Pancreas (tissue), 10 donors: Measurements from ENCODE around the gene ATXN2L. TPM values are rescaled to one million over a fixed set of nuclear protein-coding genes. Genes with fewer than 3 reads are reported as not detected.
"Not testable (repeated sequence)": the region's sequence is repeated elsewhere in the genome, so short reads cannot be mapped to it uniquely, and the experiment has no call there.

ENCODE experiments used
- ATAC-seq, 4 donors: fragments of 200-7000 bp; cut with Tn5 transposase; one replicate each; pipeline versions ENCODE4 v1.8.0 to v1.9.1; 2020; ENCODE audit warnings: mild to moderate bottlenecking in 4 of 4, moderate library complexity in 4 of 4
- DNase-seq, 6 donors: peaks; one replicate each; pipeline ENCODE4 v3.0.0-alpha.2; 2020
- FAIRE-seq: peaks from 2 replicates; lab custom pipeline; 2012; peaks lifted over from hg19 to GRCh38; lab: Jason Lieb, UNC
- H3K27ac ChIP-seq, 4 donors: fragments of 200-600 bp; sonication (generic); 1 replicate in 3 of 4; 2 replicates in 1 of 4; pipeline versions ENCODE4 v1.5.0 to v1.8.0; 2020
- H3K27me3 ChIP-seq, 4 donors: fragments of 200-600 bp; one replicate each; pipeline ENCODE4 v1.8.0; 2021
- H3K36me3 ChIP-seq, 3 donors: fragments of 200-600 bp; sonication (generic) in 1 of 3; one replicate each; pipeline versions ENCODE4 v1.5.0 to v1.8.0; 2020 to 2021
- H3K4me1 ChIP-seq, 3 donors: fragments of 200-600 bp; one replicate each; pipeline ENCODE4 v1.8.0; 2021
- H3K4me3 ChIP-seq, 4 donors: fragments of 200-600 bp; sonication (generic) in 2 of 4; one replicate each; pipeline versions ENCODE4 v1.5.0 to v1.8.0; 2020 to 2021
- H3K9me3 ChIP-seq, 4 donors: fragments of 200-600 bp; one replicate each; pipeline ENCODE4 v1.8.0; 2021
- WGBS, 2 donors: extraction: QIAGEN DNeasy Blood & Tissue Kit; methylation state at CpG; one replicate each; pipeline ENCODE4 v1.1.7; 2013; 5-methylcytosine and 5-hydroxymethylcytosine counted together
- intact Hi-C, 3 donors: fragments of 100-400 bp; cut with DNase I; formaldehyde crosslinking; loops; one replicate each; pipeline versions ENCODE4 v1.11.1 to v1.14.2; 2022
- polyA plus RNA-seq, 2 donors: library from polyadenylated mRNA; stranded (reverse); fragments of 200-250 nt; gene quantifications; one replicate each; pipeline ENCODE4 v1.2.3, GENCODE V29; 2013
- total RNA-seq, 6 donors: library from RNA; stranded (reverse); fragmentation: NEBNext Ultra II Directional in 4 of 6; extraction: Animal tissue kit (Norgen Biotek cat#: 25700) in 4 of 6; gene quantifications; one replicate each; pipeline versions ENCODE4 v1.2.1 to v1.2.4, GENCODE V29; 2021 to 2023
- TF ChIP-seq, protein P1 (sequence below), 4 donors: fragments of 200-600 bp; sonication (generic) in 3 of 4; IDR thresholded peaks; one replicate each; pipeline versions ENCODE4 v1.5.0 to v1.8.0; 2021; ENCODE audit warnings: antibody characterized with exemption in 4 of 4
- donor health status: healthy with polysubstance abuse.
- donor health status: DM: no; HTN: no; CAD: no; lungs with moderate emphysema.
- donor health status: DM: no; HTN: no; CAD: no.
- donor health status: control.
- donor health status: control.
- donor health status: Bipolar disorder and iron deficiency.
- donor health status: DM: yes; HTN: yes; CAD: no.
- donor health status: DM: no; HTN: no; CAD: no.
- donor health status: DM: no; HTN: no; CAD: no.
- donor health status: DM: yes; HTN: yes; CAD: no.

The ATXN2L gene
- total and polyA plus RNA-seq, 8 donors: 40.3 to 116 (median 60.0) TPM

DNA sequence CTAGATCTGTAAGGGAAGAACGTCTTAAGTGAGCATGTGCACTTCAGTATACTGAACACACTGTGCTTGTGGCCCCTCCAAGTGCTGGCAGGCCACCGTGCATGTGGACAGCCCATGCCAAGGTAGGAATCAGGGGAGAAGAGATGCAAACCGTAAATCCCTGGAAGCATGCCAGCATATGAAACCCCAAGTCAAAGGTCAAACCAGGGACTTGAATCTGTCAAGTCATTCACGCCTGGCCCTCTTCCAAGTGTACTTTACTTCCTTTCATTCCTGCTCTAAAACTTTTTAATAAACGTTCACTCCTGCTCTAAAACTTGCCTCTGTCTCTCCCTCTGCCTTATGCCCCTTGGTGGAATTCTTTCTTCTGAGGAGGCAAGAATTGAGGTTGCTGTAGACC lies 2.8 kb upstream of the ATXN2L start:
- 81 to 83% methylated on average over 5 of the region's 5 CpGs for WGBS, 2 donors
- no peak overlapping the region for H3K27ac ChIP-seq
- no peaks in the 10 kb centered on the region for H3K9me3 ChIP-seq

DNA sequence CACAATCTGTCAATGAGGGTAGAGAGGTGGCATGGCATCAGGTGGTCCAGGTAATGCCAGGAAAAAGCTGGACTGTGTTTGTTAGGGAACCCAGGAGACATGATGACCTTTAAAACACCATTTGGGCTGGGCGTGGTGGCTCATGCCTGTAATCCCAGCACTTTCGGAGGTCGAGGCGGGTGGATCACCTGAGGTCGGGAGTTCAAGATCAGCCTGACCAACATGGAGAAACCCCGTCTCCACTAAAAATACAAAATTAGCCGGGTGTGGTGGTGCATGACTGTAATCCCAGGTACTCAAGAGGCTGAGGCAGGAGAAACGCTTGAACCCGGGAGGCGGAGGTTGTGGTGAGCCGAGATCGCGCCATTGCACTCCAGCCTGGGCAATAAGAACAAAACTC lies 2.3 kb upstream of the ATXN2L start:
- H3K4me3 ChIP-seq, H3K36me3 ChIP-seq, DNase-seq, intact Hi-C loops, H3K27ac ChIP-seq, H3K27me3 ChIP-seq, FAIRE-seq, ATAC-seq, H3K9me3 ChIP-seq: not testable (repeated sequence)
- peaks cover 0 to 15% (median 13%) of the 10 kb centered on the region in 3 donors for H3K4me1 ChIP-seq
- 93 to 96% methylated on average over 13 of the region's 13 CpGs for WGBS, 2 donors

More for the DNA sequence above, 2.8 kb upstream of the ATXN2L start:
- no peaks in the 10 kb centered on the region for H3K36me3 ChIP-seq
- FAIRE-seq (no peak), DNase-seq (no peak), ATAC-seq (no peak)
- H3K4me1 ChIP-seq: peaks cover 0 to 10% (median 9%) of the 10 kb centered on the region in 3 donors
- TF ChIP-seq, protein P1, sequence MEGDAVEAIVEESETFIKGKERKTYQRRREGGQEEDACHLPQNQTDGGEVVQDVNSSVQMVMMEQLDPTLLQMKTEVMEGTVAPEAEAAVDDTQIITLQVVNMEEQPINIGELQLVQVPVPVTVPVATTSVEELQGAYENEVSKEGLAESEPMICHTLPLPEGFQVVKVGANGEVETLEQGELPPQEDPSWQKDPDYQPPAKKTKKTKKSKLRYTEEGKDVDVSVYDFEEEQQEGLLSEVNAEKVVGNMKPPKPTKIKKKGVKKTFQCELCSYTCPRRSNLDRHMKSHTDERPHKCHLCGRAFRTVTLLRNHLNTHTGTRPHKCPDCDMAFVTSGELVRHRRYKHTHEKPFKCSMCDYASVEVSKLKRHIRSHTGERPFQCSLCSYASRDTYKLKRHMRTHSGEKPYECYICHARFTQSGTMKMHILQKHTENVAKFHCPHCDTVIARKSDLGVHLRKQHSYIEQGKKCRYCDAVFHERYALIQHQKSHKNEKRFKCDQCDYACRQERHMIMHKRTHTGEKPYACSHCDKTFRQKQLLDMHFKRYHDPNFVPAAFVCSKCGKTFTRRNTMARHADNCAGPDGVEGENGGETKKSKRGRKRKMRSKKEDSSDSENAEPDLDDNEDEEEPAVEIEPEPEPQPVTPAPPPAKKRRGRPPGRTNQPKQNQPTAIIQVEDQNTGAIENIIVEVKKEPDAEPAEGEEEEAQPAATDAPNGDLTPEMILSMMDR (IDR thresholded peaks at IDR 0.05): no peak
- no peak overlapping the region for H3K4me3 ChIP-seq
- H3K27me3 ChIP-seq: no peaks in the 10 kb centered on the region
- intact Hi-C loops: no loop called here

DNA sequence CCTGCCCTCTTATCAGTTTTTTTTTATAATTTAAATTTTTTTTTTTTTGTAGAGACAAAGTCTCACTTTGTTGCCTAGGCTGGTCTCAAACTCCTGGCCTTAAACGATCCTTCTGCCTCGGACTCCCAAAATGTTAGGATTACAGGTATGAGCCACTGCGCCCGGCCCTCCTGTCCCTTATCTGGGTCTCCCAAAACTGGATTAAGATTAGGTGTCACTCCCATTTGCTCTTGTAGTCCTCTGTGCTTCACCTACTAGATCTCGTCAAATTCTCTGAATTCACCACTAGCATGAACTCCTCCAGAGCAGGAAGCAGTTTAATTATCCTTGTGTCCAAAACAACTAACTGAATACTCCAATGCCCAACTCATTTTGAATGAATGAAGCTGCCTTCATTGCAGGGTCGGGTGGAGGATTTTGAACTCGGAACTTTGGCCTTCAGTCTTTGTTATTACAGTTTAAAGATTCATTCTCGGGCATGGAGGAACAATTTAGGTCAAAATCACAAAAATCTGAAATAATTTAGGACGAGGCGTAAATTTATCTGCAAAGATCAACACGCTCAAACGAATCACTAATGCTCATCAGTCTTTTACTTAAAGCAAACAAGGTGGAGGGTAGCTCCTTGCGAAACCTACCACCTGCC lies 802 bp upstream of the ATXN2L start:
- peak overlapping the region; percentile 93 to 100 (median 98) for H3K4me3 ChIP-seq
- H3K27ac ChIP-seq: peak overlapping the region; percentile 98
- ATAC-seq (no peak), FAIRE-seq (no peak), DNase-seq (no peak)
- TF ChIP-seq, protein P1 (IDR thresholded peaks at IDR 0.05): no peak
- intact Hi-C loops: no loop called here
- H3K9me3 ChIP-seq: no peaks in the 10 kb centered on the region
- H3K36me3 ChIP-seq: peaks cover 0 to 16% (median 5%) of the 10 kb centered on the region in 3 donors
- WGBS, 2 donors: 10 to 19% methylated on average over 13 of the region's 13 CpGs
- H3K27me3 ChIP-seq: no peaks in the 10 kb centered on the region
- H3K4me1 ChIP-seq: peaks cover 0 to 21% (median 20%) of the 10 kb centered on the region in 3 donors

DNA sequence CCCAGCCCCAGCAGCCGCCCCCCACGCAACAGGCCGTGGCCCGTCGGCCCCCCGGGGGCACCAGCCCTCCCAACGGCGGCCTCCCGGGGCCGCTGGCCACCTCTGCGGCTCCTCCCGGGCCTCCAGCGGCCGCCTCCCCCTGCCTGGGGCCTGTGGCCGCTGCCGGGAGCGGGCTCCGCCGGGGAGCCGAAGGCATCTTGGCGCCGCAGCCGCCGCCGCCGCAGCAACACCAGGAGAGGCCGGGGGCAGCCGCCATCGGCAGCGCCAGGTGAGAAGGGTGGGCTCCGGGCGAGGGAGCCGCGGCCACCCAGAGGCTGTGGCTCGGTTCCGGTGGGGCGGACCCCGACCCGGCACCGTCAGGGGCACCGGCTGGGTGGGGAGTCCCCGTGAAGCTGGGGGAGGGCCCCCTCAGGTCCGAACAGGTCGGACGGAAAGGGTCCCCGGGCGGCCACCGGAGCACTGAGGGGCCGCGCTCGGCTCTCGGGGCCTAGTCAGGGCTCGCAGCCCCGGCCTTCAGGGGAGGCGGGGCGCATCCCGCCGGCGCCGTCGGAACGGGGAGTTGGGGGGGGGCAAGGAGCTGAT lies 583 bp downstream of the ATXN2L start:
- intact Hi-C loops: no loop called here
- no peaks in the 10 kb centered on the region for H3K9me3 ChIP-seq
- ATAC-seq (peak; percentile 30 to 50 (median 44)), DNase-seq (peak in 2 of 6 donors; percentile 72 to 84), FAIRE-seq (no peak)
- H3K36me3 ChIP-seq: peaks cover 2 to 30% (median 15%) of the 10 kb centered on the region in 3 donors
- 0 to 1% methylated on average over 49 to 62 of the region's 62 CpGs for WGBS, 2 donors
- no peaks in the 10 kb centered on the region for H3K27me3 ChIP-seq
- peaks cover 0 to 21% (median 20%) of the 10 kb centered on the region in 3 donors for H3K4me1 ChIP-seq
- TF ChIP-seq, protein P1 (IDR thresholded peaks at IDR 0.05): no peak
- H3K4me3 ChIP-seq: peak overlapping the region; percentile 93 to 100 (median 98)
- H3K27ac ChIP-seq: peak overlapping the region; percentile 98

DNA sequence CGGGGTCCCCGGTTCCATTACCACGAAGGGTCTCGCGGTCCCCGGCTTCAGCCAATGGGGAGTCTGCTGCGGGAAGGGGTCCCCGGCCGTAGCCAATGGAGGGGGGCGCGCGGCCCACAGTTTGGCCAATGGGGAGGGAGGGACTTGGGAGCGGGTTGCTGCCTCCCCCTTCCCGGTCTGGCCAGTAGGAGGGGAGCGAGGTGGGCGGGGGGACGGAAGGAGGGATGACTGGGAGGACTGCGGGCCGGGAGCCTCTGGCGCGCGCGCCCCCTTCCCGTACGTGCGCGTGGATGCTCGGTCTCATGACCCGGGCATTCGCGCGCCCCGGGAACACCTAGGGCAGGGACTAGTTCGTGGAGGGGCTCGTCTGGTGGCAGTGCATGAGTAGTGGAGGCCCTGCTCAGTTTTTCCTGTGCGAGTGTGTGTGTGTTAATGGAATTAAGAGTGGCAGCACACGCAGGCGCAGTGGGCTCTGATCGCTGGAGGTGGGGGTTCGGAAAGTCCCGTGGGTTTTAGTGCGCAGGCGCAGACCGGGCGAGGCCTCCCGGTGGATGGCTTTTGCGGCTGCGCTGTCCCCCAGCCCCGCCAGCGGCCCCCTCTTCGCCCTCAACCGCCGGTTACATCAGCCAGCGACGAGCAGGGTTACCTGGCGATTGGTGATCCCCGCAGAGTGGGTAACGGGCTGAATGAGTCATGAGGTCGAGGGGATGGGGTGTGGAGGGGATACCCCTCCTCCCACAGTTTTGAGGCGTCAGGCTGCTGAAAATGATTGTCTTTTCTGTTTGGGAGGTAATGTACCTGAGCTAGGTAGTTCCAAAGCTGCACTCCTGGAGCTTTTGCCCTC lies 1.3 kb downstream of the ATXN2L start:
- Histone ChIP-seq H3K36me3 (peaks cover 6 to 37% (median 17%) of the 10 kb centered on the region in 3 donors), H3K27me3 (no peaks in the 10 kb centered on the region), H3K27ac (peak overlapping the region; percentile 98), H3K9me3 (no peaks in the 10 kb centered on the region), H3K4me1 (peaks cover 0 to 21% (median 20%) of the 10 kb centered on the region in 3 donors), H3K4me3 (peak overlapping the region; percentile 93 to 100 (median 98))
- WGBS, 2 donors: 0 to 1% methylated on average over 50 to 60 of the region's 60 CpGs
- DNase-seq (peak; percentile 94 to 98 (median 97)), ATAC-seq (peak; percentile 83 to 95 (median 88)), FAIRE-seq (no peak)
- intact Hi-C loops: no loop called here
- TF ChIP-seq, protein P1 (IDR thresholded peaks at IDR 0.05): peak in 2 of 4 donors; percentile 12 to 33
